ENCODE results near the gene CCDC32.
"Not testable (repeated sequence)": the region's sequence is repeated elsewhere in the genome, so short reads cannot be mapped to it uniquely, and the experiment has no call there.

CCDC32 gene, protein sequence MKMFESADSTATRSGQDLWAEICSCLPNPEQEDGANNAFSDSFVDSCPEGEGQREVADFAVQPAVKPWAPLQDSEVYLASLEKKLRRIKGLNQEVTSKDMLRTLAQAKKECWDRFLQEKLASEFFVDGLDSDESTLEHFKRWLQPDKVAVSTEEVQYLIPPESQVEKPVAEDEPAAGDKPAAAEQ

DNA sequence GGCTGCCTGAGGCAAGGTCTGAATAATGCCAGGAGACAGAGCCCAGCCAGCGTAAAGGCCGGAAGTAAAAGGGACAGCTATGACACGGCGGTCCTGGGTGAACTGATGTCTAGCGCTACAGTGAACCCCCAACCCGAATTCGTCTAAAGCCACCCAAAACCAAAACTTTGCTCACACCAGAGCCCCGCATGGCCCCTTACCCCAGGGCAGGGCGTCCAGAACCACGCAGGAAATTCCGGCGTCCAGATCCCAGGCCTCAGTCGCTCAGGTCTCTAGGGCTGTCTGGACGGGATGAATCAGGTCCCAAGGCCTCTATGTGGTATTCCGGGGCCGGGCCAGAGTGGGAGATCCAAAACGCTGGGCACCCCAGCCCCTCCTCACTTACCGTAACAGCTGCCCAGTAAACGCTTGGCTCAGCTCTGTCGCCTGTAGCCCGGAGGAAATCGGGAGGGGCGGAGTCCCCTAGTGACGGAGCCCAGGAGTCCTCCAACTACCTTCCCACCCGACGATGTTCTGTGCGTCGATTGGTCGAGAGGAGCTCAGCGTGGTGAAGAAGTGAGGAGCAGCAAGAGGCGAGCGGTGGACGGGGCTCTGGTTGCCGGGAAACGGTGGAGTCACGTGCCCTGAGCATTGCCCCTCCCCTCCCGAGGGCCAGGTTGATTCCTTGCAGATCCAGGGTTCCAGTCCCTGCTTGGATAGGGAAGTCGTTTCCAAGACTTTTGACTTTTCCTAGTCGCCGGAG is at the start of gene CCDC32:
TSS of gene CCDC32 (minus strand) at position 452 of the 742 bp plus-strand sequence. CDS start 2,027 bp downstream, outside the sequence.
- DNase-seq (ENCODE audit: low read depth in 1 of 2, low spot score in 1 of 2): peak; percentile 83

DNA sequence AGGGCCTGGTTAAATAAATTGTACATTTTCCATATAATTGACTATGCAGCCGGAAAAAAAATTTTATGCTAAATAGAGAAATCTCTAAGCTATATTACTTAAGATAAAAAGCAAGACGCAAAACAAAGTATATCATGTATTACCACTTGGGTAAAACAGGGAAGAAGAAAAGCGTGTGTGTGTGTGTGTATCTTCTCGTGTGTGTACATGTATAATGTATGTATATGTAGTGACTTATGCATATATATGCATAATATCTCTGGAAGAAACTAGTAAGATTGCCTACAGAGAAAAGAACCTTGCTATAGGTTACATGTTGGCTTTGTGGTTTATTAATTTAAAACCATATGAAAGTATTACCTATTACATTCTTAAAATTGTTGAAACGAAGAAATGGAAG is 48.2 kb upstream of the CCDC32 start:
- DNase-seq (ENCODE audit: low read depth in 1 of 2, low spot score in 1 of 2): no peak

DNA sequence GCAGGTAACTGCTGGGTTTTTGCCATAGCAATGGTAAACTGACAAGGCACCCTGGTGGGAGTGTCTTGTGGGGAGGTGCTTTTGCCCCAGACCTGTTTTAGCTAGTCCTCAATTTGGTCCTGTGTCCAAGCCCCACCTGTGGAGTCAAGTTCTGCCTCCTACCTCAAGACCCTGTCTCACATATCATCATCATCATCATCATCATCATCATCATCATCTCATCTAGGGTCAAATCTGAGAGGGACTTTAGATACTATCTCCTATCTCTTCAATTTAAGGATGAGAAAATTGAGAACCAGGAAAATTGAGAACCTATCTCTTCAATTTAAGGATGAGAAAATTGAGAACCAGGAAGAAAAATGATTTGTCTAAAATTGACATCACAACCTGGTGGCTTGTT is 39.1 kb upstream of the CCDC32 start:
- no peak for DNase-seq (ENCODE audit: low read depth in 1 of 2, low spot score in 1 of 2)

DNA sequence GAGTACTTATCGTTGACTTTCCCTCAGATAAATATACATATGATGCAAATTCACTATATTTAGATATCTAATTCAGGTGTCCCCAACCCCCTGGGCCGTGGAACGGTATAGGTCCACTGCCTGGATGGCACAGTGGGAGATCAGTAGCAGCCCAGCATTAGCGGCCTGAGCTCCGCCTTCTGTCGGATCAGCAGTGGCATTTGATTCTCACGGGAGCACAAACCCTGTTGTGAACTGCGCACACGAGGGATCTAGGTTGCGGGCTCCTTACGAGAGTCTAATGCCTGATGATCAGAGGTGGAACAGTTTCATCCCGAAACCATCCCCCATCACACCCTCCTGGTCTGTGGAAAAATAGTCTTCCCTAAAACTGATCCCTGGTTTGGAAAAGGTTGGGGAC is 36.1 kb upstream of the CCDC32 start:
- DNase-seq (ENCODE audit: low read depth in 1 of 2, low spot score in 1 of 2): no peak

DNA sequence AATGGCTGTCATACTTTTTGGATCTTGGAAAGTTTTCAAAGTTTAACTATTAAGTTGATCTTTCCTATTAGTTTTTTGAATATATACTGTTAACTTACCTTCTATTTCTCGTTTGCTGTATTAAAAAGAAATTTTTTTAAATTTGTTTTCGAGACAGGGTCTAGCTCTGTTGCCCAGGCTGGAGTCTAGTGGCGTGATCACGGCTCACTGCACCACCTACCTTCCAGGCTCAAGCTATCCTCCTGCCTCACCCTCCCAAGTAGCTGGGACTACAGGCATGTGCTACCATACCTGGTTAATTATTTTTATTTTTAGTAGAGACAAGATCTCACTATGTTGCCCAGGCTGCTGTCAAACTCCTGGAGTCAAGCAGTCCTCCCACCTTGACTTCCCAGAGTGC is 33.8 kb upstream of the CCDC32 start:
- DNase-seq (ENCODE audit: low read depth in 1 of 2, low spot score in 1 of 2): no peak

GRCh38 chr15:40598126-40598525 is 33.3 kb upstream of the CCDC32 start:
- no peak for DNase-seq (ENCODE audit: low read depth in 1 of 2, low spot score in 1 of 2)

GRCh38 chr15:40597024-40597423 is 32.2 kb upstream of the CCDC32 start:
- no peak for DNase-seq (ENCODE audit: low read depth in 1 of 2, low spot score in 1 of 2)

DNA sequence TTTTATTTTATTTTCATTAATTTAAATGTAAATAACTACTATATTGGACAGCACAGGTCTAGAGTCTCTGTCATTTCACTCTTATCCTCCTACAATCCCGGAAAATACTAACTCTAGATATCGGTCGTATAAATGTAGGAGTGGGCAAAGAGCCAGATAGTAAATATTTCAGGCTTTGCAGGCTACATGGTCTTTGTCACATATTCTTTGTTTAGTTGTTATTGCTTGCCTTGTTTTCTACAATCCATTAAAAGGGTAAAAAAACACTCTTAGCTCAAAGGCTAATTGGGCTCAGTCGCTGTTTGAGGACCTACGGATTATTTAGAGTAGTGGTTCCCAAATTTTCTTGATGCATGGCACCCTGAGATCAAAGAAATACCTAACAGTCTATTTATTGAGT is 30.9 kb upstream of the CCDC32 start:
- no peak for DNase-seq (ENCODE audit: low read depth in 1 of 2, low spot score in 1 of 2)

- DNase-seq (ENCODE audit: low read depth in 1 of 2, low spot score in 1 of 2): no peak
These were observed 30.4 kb upstream of the CCDC32 start for GRCh38 chr15:40595219-40595618.

DNA sequence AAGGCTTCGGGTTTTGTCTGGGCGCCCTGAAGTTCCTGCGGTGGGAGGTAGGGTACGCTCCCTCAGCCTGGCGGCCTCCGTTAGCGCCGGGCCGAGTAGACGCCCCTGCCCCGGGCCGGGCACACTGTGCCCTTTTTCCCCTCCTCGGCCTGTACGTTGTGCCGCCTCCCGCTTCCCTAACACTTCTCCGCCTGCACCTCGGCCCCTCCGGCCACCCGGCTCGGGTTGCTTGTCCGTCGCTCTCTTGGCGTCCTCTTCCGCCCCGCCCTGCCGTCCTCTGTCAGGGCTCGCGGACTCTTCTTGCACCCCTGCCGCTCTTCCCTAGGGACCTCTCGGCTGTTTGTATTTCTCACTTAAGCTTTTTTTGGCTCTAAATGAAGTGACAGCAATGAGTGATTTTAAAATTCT is 29.6 kb upstream of the CCDC32 start:
- no peak for DNase-seq (ENCODE audit: low read depth in 1 of 2, low spot score in 1 of 2)

DNA sequence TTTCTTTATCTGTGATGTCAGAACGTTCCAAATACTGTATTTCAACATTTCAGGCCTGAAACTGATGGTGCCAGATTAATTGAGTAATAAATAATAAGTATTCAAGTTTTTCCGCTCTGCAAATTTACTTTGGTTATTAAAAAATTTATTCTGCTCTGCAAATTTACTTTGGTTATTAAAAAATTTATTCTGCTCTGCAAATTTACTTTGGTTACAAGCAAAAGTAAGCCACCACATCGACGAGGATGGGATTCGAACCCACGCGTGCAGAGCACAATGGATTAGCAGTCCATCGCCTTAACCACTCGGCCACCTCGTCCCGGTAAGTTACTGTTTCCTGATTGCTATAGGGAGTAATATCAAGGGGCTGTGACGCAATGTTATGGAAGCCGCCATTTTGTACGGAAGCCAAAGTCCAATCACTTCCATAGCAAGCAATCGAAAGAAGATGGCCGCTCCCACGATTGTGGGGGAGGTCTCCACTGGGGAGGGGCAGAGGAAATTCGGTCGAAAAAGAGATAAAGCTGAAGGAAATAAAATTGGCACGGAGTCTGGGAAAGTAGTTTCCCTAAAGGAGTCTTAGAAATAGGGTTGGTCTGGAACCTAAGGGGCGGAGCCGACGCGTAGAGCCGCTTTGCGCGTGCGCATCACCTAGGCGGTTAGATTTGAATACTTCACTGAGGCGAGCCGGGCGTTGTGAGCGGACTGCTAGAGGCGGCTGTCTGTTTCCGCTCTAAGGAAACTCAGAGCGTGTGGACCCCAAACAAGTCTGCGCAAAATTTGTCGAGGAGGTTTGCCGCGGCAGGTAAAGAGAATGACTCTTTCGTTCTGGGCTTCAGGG is 29.0 kb upstream of the CCDC32 start, which contains the start of gene KNL1:
TSS of gene KNL1 (plus strand) at position 662 of the 841 bp plus-strand sequence. CDS start 8,683 bp downstream, outside the sequence.
- DNase-seq (ENCODE audit: low read depth in 1 of 2, low spot score in 1 of 2): peak; percentile 71 to 73

DNA sequence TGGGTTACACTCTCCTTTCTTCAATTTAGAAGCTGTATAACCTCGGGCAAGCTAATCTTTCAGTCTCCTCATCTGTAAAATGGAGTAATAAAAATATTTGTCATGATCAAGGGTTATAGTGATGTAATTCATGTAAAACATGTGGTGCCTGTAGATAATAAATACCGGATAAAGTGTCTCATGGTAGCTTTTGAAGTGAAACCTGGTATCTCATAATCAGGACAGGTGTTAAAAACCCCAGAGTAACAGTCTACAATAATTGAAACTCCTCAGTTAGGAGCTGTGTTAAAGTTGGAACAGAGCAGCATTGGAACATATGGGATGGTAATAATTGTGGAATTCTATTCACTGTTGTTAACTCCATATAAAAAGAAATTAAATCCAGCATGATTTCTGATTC is 28.3 kb upstream of the CCDC32 start:
- DNase-seq (ENCODE audit: low read depth in 1 of 2, low spot score in 1 of 2): no peak

DNA sequence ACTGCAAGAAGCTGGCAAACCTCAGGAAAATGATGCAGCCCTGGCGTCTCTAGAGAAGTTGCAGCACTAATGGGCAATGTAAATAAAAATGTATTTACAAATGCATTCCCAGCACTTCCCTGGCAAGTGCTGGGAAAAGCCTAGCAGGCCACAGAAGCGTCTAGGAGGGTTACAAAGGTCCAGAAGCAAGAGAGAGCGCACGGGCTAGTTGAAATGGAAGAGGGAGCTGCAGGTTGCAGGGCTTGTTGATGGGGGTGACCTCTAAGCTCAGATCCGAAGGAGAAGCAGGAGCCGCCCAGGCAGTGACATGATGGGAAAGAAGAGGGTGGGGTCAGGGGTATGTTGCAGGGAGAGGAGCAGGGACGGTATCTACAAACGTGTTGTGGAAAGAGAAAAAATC is 26.5 kb upstream of the CCDC32 start:
- DNase-seq (ENCODE audit: low read depth in 1 of 2, low spot score in 1 of 2): no peak

GRCh38 chr15:40590667-40591050 is 25.8 kb upstream of the CCDC32 start:
- DNase-seq (ENCODE audit: low read depth in 1 of 2, low spot score in 1 of 2): no peak

- DNase-seq (ENCODE audit: low read depth in 1 of 2, low spot score in 1 of 2): no peak
These were observed 19.3 kb upstream of the CCDC32 start for GRCh38 chr15:40584191-40584590.

DNA sequence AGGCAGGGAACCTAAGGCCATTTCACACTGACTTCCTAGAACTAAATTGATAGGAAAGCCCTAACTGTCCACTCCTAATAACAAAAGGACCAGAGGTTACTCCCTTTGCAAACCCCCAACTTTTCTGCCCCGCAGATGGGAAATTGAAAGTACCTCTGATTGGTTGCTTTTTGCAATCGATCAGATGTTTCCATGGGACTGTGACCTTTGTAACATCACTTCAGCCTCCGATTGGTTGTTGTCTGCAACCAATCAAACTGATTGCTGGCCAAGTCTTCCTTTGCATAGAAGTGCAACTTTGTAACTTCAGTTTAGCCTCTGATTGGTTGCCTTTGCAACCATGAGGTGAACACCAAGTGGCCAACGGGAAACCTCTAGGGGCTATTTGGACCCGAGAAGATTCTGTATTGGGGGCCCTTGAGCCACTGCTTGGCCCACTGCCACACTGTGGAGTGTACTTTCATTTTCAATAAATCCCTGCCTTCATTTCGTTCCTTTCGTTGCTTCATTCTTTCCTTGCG is 17.9 kb upstream of the CCDC32 start:
- DNase-seq (ENCODE audit: low read depth in 1 of 2, low spot score in 1 of 2): no peak

DNA sequence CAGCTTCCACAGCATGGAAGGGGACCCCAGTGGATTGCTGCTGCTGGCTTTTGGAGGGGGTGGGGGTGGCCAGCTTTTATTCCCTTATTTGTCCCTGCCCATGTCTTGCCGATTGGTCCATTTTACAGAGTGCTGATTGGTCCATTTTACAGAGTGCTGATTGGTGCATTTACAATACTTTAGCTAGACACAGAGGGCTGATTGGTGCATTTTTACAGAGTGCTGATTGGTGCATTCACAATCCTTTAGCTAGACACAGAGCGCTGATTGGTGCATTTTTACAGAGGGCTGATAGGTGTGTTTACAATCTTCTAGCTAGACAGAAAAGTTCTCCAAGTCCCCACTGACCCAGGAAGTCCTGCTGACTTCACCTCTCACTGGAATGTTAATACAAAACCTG is 17.0 kb upstream of the CCDC32 start:
- not testable (repeated sequence) for DNase-seq (ENCODE audit: low read depth in 1 of 2, low spot score in 1 of 2)

DNA sequence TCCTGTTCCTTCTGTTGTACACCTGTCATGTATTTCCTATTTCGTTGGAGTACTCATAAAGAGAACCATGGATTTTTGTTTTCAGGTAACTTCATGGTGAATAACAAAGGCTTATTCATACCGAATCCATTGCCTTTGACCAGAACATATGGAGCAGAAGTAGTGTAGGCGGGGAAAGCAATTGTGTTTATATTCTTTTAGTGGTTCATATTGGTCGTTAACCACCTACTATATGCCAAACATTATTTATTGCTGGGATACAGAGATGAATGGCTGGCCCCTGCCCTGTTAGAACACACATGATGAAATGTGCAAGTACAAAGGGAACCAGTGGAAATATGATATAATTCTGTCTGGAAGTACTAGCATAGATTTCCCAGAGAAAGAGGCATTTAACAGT is 14.1 kb upstream of the CCDC32 start:
- DNase-seq (ENCODE audit: low read depth in 1 of 2, low spot score in 1 of 2): no peak

- not testable (repeated sequence) for DNase-seq (ENCODE audit: low read depth in 1 of 2, low spot score in 1 of 2)
These were observed 12.1 kb upstream of the CCDC32 start for GRCh38 chr15:40576914-40577313.

DNA sequence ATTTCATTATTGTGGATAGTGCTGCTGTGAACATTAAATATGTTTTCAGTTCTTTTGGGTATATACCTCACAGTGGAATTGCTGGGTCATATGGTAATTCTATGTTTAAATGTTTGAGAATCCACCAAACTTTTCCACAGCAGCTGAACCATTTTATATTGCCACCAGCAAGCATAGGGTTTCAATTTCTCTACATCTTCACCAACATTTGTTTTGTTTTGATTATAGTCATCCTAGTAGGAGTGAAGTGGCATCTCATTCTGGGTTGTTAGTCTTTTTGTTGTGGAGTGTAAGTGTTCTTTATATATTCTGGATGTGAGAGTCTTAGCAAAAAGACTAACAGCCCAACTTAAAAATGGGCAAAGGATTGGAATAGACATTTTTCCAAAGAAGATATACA is 10.3 kb upstream of the CCDC32 start:
- DNase-seq (ENCODE audit: low read depth in 1 of 2, low spot score in 1 of 2): no peak

DNA sequence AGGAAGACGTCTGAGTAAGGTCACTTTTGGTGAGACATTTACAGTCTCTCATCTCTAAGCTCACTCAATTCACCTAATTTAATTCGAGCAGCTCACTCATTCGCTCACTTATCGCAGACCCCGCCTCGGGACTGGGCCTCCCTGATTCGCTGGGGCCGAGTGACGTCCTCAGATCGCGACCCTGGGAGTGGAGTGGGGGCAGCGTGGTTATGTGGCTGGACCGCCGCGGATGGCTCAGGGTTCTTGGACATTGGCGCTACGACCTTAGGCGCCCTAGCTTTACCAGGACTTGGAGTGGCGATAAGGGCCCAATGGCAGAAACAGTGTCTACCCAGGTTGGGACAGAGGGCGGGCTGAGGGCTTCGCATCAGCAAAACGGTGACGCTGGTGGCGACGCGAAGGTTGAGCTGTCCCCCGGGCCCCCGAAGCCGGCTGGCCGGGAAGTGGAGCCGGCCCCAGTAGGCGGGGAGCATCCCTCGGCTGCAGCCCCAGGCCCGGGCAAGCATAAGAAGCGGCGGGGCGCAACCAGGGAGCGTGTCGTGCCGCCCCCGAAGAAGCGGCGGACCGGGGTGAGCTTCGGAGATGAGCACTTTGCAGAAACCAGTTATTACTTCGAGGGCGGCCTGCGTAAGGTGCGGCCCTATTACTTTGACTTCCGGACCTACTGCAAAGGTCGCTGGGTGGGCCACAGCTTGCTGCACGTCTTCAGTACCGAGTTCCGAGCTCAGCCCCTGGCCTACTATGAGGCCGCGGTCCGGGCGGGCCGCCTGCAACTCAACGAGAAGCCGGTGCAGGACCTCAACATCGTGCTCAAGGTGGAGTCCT is 4.5 kb upstream of the CCDC32 start, which contains the start of gene RPUSD2:
TSS of gene RPUSD2 (plus strand) at position 171 of the 825 bp plus-strand sequence. CDS start at position 210, 39 bp downstream.
- peak; percentile 71 to 87 for DNase-seq (ENCODE audit: low read depth in 1 of 2, low spot score in 1 of 2)
